Measurements from ENCODE around the gene SPNS3. TPM values are rescaled to one million over a fixed set of nuclear protein-coding genes. Genes with fewer than 3 reads are reported as not detected.

Gene SPNS3
- total and polyA plus RNA-seq, 3 donors from 2014 or later: 0.39 to 1.4 (median 0.75) TPM

DNA sequence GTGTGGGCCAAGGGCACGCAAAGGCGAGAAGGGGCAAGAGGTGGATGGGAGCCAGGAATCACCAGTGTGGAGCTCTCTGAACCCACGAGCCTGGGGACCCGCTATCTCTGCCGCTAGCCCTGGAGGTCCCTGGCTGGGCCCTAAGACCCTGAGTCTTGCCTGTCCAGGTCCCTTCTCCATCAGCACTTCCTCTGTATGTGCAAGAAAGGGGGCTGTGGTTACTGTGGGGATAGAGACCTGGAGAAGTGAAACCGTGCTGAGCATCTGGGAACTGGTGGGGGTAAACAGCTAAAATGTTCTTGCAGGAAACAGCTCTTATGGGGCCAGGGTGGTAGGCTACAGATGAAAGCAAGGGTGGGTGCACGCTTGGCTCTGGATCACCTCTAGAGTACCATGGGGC lies 3.1 kb downstream of the SPNS3 start:
- H3K27me3 ChIP-seq: no peaks in the 10 kb centered on the region
- TF ChIP-seq POLR2A (IDR thresholded peaks at IDR 0.05) (no peak), CTCF (IDR thresholded peaks at IDR 0.05) (no peak)
- H3K36me3 ChIP-seq (ENCODE audit: low read depth, missing control alignments): no peaks in the 10 kb centered on the region
- no peak overlapping the region for H3K27ac ChIP-seq
- 79% methylated on average over 6 to 7 of the region's 7 CpGs for WGBS, 2 donors
- intact Hi-C loops (cut with DNase I; ENCODE audit: low total_unique reads): no loop called here
- no peak overlapping the region for H3K4me3 ChIP-seq
- H3K9me3 ChIP-seq: no peaks in the 10 kb centered on the region
- no peak for DNase-seq
- peaks cover 18% of the 10 kb centered on the region for H3K4me1 ChIP-seq

GRCh38 chr17:4438162-4438944 lies 4.6 kb downstream of the SPNS3 start:
- TF ChIP-seq CTCF (IDR thresholded peaks at IDR 0.05) (no peak), POLR2A (IDR thresholded peaks at IDR 0.05) (no peak)
- no peak overlapping the region for H3K27ac ChIP-seq
- no peaks in the 10 kb centered on the region for H3K27me3 ChIP-seq
- intact Hi-C loops (cut with DNase I; ENCODE audit: low total_unique reads): no loop called here
- H3K9me3 ChIP-seq: no peaks in the 10 kb centered on the region
- no peaks in the 10 kb centered on the region for H3K36me3 ChIP-seq (ENCODE audit: low read depth, missing control alignments)
- H3K4me3 ChIP-seq: no peak overlapping the region
- 92 to 97% methylated on average over 14 to 17 of the region's 17 CpGs for whole genome bisulfite sequencing, 2 donors
- H3K4me1 ChIP-seq: peaks cover 18% of the 10 kb centered on the region
- no peak for DNase-seq

- H3K4me1 ChIP-seq: peaks cover 29% of the 10 kb centered on the region
- TF ChIP-seq CTCF (IDR thresholded peaks at IDR 0.05) (no peak), POLR2A (IDR thresholded peaks at IDR 0.05) (no peak)
- no peak overlapping the region for H3K4me3 ChIP-seq
- H3K9me3 ChIP-seq: no peaks in the 10 kb centered on the region
- H3K36me3 ChIP-seq (ENCODE audit: low read depth, missing control alignments): no peaks in the 10 kb centered on the region
- intact Hi-C loops (cut with DNase I; ENCODE audit: low total_unique reads): no loop called here
- no peaks in the 10 kb centered on the region for H3K27me3 ChIP-seq
- H3K27ac ChIP-seq: no peak overlapping the region
- DNase-seq: no peak
- WGBS, 2 donors: 82 to 86% methylated on average over 6 to 8 of the region's 8 CpGs
Observed at GRCh38 chr17:4440021-4440420, 6.3 kb downstream of the SPNS3 start.

DNA sequence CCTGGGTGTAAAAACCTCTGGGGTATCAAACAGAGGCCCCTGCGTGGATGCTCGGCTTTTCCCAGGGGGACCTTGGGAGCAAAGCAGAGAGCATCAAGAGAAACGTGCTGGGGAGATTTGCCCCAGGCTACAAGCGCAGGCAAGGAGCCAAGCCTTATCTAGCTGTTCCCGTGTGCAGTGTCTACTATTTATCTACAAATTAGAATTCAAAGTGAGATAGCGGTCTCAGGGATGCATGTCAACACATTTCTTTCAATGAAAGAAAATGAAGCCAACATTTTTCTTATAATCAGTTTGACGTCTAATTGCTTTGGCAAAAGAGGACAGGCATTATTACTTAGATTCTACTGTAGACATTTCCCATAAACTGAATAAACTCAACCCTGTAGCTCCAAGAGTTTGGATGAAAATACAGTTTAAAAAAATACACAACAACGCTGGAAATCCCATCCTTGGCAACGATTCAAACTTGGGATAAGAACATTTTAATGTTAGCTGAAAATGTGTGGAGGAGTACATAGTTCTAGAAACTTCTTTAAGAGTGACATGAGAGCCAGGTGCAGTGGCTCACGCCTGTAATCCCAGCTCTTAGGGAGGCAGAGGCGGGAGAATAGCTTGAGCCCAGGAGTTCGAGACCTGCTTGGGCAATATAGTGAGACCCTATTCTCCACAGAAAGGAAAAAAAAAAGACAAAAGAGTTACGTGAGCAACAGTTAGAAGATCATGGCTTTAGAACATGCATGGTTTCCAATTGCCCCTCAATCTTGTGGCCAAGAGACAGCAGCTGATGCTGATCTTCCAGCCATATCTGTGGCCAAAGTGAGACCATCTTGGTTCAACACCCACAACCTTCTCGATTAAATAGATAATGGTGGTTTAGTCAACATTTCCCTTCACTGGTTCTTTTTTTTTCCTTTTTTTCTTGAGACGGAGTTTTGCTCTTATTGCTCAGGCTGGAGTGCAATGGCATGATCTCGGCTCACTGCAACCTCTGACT lies 7.2 kb downstream of the SPNS3 start:
- Histone ChIP-seq H3K36me3 (ENCODE audit: low read depth, missing control alignments) (no peaks in the 10 kb centered on the region), H3K4me3 (no peak overlapping the region), H3K27me3 (no peaks in the 10 kb centered on the region), H3K27ac (peak overlapping the region; percentile 16 to 68), H3K4me1 (peaks cover 30% of the 10 kb centered on the region), H3K9me3 (no peaks in the 10 kb centered on the region)
- WGBS, 2 donors: 35 to 38% methylated on average over 16 of the region's 16 CpGs
- peak; percentile 80 for DNase-seq
- intact Hi-C loops (cut with DNase I; ENCODE audit: low total_unique reads): no loop called here
- no peak for TF ChIP-seq CTCF (IDR thresholded peaks at IDR 0.05)
- TF ChIP-seq POLR2A (IDR thresholded peaks at IDR 0.05): no peak
